Fibroblast of mammary gland (primary cell): Measurements from ENCODE around the gene ZNF358.
A peak's percentile ranks its signal among the peaks of the same experiment; 100 is the strongest.

Experiments
- DNase-seq: peaks from one replicate; pipeline ENCODE4 v3.0.0-alpha.2; 2010; ENCODE audit warnings: low read depth
- H3K4me3 ChIP-seq: 2 replicates; pipeline ENCODE4 v1.5.1; 2011; ENCODE audit warnings: low read depth, mild to moderate bottlenecking, low read length, moderate library complexity; ENCODE audit not compliant: control insufficient read depth
- TF ChIP-seq, protein P1 (sequence below): conservative IDR thresholded peaks from 2 replicates; pipeline ENCODE4 v1.5.1; 2011; ENCODE audit warnings: low read depth, low read length, inconsistent platforms; ENCODE audit not compliant: control insufficient read depth, insufficient read depth

Gene ZNF358

DNA sequence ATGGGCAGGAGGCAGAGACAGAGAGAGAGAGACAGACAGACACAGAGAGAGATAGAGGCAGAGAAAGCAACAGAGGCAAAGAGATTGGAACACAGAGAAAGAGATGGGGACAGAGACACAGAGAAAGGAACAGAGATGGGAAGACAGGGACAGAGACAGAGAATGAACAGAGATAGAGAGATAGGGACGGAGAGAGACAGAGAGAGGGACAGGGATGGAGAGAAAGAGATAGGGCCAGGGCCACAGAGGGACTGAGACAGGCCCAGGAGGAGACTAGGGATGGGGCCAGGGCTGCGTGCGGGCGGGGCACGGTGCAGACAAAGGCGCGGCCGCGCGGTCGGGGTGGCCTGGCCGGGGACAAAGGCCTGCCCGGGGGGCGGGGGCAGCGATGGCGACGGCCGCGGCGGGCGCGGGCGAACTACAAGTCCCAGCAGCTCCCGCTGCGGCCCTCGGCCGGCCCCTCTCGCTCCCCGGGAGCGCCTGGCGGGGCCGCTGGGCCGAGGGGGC lies at the start of gene ZNF358:
Gene ZNF358, plus strand, starts transcription at position 459 of the 507 bp plus-strand sequence. CDS start 3,140 bp downstream, outside the sequence.
- peak; percentile 51 for DNase-seq
- TF ChIP-seq, protein P1, sequence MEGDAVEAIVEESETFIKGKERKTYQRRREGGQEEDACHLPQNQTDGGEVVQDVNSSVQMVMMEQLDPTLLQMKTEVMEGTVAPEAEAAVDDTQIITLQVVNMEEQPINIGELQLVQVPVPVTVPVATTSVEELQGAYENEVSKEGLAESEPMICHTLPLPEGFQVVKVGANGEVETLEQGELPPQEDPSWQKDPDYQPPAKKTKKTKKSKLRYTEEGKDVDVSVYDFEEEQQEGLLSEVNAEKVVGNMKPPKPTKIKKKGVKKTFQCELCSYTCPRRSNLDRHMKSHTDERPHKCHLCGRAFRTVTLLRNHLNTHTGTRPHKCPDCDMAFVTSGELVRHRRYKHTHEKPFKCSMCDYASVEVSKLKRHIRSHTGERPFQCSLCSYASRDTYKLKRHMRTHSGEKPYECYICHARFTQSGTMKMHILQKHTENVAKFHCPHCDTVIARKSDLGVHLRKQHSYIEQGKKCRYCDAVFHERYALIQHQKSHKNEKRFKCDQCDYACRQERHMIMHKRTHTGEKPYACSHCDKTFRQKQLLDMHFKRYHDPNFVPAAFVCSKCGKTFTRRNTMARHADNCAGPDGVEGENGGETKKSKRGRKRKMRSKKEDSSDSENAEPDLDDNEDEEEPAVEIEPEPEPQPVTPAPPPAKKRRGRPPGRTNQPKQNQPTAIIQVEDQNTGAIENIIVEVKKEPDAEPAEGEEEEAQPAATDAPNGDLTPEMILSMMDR: no peak
- peak within 1 kb of the TSS; percentile 64 for H3K4me3 ChIP-seq

DNA sequence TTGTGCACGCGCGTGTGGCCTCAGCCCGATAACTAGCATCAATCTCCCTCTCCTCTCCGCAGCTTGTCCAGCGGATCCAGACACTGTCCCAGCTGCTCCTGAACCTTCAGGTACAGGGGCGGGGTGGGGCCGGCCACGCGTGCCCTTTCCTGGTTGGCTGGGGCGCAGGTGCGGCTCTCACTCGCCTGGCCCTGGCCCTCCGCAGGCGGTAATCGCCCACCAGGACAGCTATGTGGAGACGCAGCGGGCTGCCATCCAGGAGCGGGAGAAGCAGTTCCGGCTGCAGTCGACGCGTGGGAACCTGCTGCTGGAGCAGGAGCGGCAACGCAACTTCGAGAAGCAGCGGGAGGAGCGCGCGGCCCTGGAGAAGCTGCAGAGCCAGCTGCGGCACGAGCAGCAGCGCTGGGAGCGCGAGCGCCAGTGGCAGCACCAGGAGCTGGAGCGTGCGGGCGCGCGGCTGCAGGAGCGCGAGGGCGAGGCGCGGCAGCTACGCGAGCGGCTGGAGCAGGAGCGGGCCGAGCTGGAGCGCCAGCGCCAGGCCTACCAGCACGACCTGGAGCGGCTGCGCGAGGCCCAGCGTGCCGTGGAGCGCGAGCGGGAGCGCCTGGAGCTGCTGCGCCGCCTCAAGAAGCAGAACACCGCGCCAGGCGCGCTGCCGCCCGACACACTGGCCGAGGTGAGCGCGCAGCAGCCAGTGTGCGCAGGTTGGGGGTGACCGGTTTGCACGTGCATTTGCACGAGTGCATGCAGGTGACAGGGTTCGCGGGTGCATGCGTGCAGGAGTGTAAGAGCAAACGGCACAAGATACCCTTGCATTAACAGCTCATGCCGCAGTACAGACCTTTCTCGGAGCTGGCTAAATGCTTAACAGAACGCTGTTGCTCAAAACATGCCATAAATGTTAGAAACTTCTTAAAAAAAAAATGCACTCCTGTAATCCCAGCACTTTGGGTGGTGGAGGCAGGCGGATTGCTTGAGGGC lies 48.6 kb upstream of the ZNF358 start:
- TF ChIP-seq, protein P1: no peak
- no peak overlapping the region for H3K4me3 ChIP-seq
- DNase-seq: no peak

DNA sequence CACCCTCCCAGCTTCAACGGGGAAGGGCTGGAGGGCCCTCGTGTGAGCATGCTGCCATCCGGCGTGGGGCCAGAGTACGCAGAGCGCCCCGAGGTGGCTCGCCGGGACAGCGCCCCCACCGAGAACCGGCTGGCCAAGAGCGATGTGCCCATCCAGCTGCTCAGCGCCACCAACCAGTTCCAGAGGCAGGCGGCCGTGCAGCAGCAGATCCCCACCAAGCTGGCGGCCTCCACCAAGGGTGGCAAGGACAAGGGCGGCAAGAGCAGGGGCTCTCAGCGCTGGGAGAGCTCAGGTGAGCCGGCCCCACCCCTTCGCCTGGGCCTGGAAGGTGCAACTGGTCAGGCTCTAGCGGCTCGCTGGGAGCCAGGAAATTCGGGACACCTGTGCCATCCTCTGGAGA lies 47.1 kb upstream of the ZNF358 start:
- DNase-seq: no peak
- TF ChIP-seq, protein P1: no peak
- no peak overlapping the region for H3K4me3 ChIP-seq

DNA sequence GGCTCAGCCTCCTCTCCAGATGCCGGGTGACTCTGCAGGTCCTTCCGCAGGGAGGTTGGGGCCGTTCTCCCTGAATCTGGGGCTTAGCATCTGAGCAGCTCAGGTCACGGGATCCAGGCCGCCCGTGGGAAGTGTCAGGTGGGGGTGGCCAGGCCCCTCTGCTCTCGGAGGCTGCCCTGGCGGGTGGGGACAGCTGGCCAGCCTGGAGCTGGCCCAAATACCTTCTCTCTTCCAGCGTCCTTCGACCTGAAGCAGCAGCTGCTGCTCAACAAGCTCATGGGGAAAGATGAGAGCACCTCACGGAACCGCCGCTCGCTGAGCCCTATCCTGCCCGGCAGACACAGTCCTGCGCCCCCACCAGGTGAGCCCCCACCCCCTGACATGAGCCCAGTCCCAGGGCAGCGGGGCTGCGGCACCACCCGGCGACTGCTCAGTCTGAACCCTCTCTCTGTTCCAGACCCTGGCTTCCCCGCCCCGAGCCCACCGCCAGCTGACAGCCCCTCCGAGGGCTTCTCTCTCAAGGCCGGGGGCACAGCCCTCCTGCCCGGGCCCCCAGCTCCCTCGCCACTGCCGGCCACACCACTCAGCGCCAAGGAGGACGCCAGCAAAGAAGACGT lies 46.1 kb upstream of the ZNF358 start:
- H3K4me3 ChIP-seq: no peak overlapping the region
- DNase-seq: no peak
- TF ChIP-seq, protein P1: no peak

DNA sequence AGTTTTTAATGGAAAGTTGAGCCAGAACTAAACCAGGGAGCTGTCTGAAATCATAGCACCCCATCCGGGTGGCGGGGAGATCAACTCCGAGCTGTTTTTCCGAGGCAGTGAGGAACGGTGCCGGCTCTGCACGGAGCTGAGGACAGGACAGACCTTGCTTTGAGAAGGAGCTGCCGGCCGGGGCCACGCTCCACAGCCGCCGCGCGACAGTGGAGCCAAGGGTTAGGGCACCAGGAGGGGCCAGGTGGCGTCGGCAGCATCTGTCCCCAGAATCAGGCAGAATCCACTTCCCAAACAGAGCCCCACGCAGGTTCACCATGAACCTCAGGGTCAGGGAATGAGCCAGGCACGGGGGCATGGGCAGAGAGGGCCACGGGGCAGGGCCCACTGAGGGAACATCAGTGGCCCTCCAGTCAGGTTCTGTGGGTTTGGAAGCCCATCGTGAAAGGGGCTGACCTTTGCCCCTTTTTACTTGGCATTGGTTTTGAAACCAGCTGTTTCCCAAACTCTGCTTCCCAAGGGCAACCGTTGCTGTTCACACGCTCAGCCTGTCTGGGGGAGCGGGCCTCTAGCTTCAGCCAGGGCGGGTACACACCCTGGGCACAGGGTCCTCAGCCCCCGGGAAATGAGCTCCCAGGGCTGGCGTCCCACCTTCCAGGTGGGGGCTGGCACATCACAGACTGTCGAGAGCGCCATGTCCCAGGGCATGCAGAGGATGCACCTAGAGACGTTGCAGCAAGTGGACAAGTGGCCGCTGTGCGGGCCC lies 45.2 kb upstream of the ZNF358 start:
- DNase-seq: no peak
- TF ChIP-seq, protein P1: no peak
- H3K4me3 ChIP-seq: no peak overlapping the region
